Panc1 (cell line): ENCODE measurements around the gene BMX. TPM values are rescaled to one million over a fixed set of nuclear protein-coding genes. Genes with fewer than 3 reads are reported as not detected.

Experiments
- ATAC-seq: fragments of 200-7000 bp; cut with Tn5 transposase; 2 replicates; pipeline ENCODE4 v1.9.1; 2020; ENCODE audit warnings: mild to moderate bottlenecking, moderate library complexity
- BruUV-seq: library from RNA; stranded (reverse); fragments of 400-500 nt; replicated peaks from 2 replicates; lab custom pipeline; 2021; lab: Mats Ljungman, UMichigan
- CTCF ChIA-PET: fragments of 300-600 bp; sonication (Branson Sonifier 250); formaldehyde crosslinking; loops from one replicate; lab custom pipeline; 2022; ENCODE audit warnings: antibody characterized with exemption; lab: Charles Lee
- POLR2A ChIA-PET: fragments of 300-600 bp; sonication (Branson Sonifier 250); formaldehyde crosslinking; loops from one replicate; lab custom pipeline; 2022; ENCODE audit warnings: antibody characterized with exemption; lab: Charles Lee
- DNase-seq: peaks from one replicate; pipeline ENCODE4 v3.0.0-alpha.2; 2010; ENCODE audit warnings: low read depth, low spot score
- H3K27ac ChIP-seq: 2 replicates; pipeline ENCODE4 v1.5.1; 2011; ENCODE audit warnings: mild to moderate bottlenecking, low read length, inconsistent platforms
- H3K27me3 ChIP-seq: fragments of 200-500 bp; sonication (Bioruptor generic); 2 replicates; pipeline ENCODE4 v1.6.0; 2014; ENCODE audit warnings: low read length, inconsistent platforms; ENCODE audit not compliant: control insufficient read depth, insufficient read depth
- H3K36me3 ChIP-seq: fragments of 200-500 bp; sonication (Bioruptor generic); 2 replicates; pipeline ENCODE4 v1.5.1; 2014; ENCODE audit warnings: inconsistent platforms, mild to moderate bottlenecking, low read length, moderate library complexity; ENCODE audit not compliant: control insufficient read depth, insufficient read depth
- H3K4me1 ChIP-seq: 2 replicates; pipeline ENCODE4 v1.5.1; 2011; ENCODE audit warnings: inconsistent platforms, mild to moderate bottlenecking, low read length, moderate library complexity; ENCODE audit not compliant: control insufficient read depth, insufficient read depth
- H3K4me3 ChIP-seq, 2 experiments: 2 replicates each; pipeline ENCODE4 v1.5.1; 2011 to 2012; ENCODE audit warnings: low read depth in 2 of 2, low read length in 2 of 2, mild to moderate bottlenecking in 2 of 2, inconsistent platforms in 1 of 2, moderate library complexity in 1 of 2
- H3K9me3 ChIP-seq: fragments of 200-500 bp; sonication (Bioruptor generic); 2 replicates; pipeline ENCODE4 v1.5.1; 2014; ENCODE audit warnings: low read depth, mild to moderate bottlenecking, inconsistent platforms, low read length, moderate library complexity; ENCODE audit not compliant: control insufficient read depth, insufficient read depth
- POLR2AphosphoS5 ChIP-seq: IDR thresholded peaks from 2 replicates; pipeline ENCODE4 v1.6.1; 2012; ENCODE audit warnings: mild to moderate bottlenecking, low read depth, low read length, moderate library complexity
- SIN3A ChIP-seq: IDR thresholded peaks from 2 replicates; pipeline ENCODE4 v1.6.1; 2012; ENCODE audit warnings: low read depth, mild to moderate bottlenecking, low read length, moderate library complexity, borderline replicate concordance; ENCODE audit not compliant: insufficient read depth
- TCF7L2 ChIP-seq: IDR thresholded peaks from 2 replicates; pipeline ENCODE4 v1.6.1; 2011; ENCODE audit warnings: mild to moderate bottlenecking, low read depth, low read length, inconsistent platforms
- in situ Hi-C: cut with HindIII; loops from 2 replicates; pipeline ENCODE4 v1.10.0; 2016; ENCODE audit warnings: low sequenced_read_pairs, low pct_unique_long_range_greater_than_20kb
- intact Hi-C: fragments of 100-400 bp; cut with micrococcal nuclease; formaldehyde crosslinking; loops from one replicate; pipeline ENCODE4 v1.10.0; 2022; ENCODE audit not compliant: unreplicated experiment
- total RNA-seq: library from RNA; stranded (reverse); gene quantifications from one replicate; pipeline ENCODE4 v1.2.1, GENCODE V29; 2021; ENCODE audit not compliant: unreplicated experiment
- TF ChIP-seq, protein P1 (sequence below): fragments of 450-650 bp; IDR thresholded peaks from 2 replicates; pipeline ENCODE4 v1.5.1; 2017; ENCODE audit warnings: mild to moderate bottlenecking
- TF ChIP-seq, protein P2 (sequence below), 2 experiments: IDR thresholded peaks; 2 replicates each; pipeline ENCODE4 v1.6.1; 2011 to 2012; ENCODE audit warnings: low read depth in 2 of 2, control low read depth in 1 of 2, low read length in 1 of 2, mild to moderate bottlenecking in 1 of 2, moderate library complexity in 1 of 2; ENCODE audit not compliant: insufficient read depth in 1 of 2

Gene BMX
- total RNA-seq, 1 experiment from 2014 or later, result not detected

- Histone ChIP-seq H3K27ac (no peak overlapping the region), H3K4me3 (no peak overlapping the region), H3K27me3 (no peaks in the 10 kb centered on the region), H3K9me3 (no peaks in the 10 kb centered on the region), H3K4me1 (no peaks in the 10 kb centered on the region), H3K36me3 (no peaks in the 10 kb centered on the region)
- intact Hi-C loops (no loop called here), in situ Hi-C loops (no loop called here)
- ChIA-PET CTCF (no interaction called here), POLR2A (no interaction called here)
- no peak for TF ChIP-seq SIN3A
- TF ChIP-seq POLR2AphosphoS5, result no peak
- TF ChIP-seq, protein P1, sequence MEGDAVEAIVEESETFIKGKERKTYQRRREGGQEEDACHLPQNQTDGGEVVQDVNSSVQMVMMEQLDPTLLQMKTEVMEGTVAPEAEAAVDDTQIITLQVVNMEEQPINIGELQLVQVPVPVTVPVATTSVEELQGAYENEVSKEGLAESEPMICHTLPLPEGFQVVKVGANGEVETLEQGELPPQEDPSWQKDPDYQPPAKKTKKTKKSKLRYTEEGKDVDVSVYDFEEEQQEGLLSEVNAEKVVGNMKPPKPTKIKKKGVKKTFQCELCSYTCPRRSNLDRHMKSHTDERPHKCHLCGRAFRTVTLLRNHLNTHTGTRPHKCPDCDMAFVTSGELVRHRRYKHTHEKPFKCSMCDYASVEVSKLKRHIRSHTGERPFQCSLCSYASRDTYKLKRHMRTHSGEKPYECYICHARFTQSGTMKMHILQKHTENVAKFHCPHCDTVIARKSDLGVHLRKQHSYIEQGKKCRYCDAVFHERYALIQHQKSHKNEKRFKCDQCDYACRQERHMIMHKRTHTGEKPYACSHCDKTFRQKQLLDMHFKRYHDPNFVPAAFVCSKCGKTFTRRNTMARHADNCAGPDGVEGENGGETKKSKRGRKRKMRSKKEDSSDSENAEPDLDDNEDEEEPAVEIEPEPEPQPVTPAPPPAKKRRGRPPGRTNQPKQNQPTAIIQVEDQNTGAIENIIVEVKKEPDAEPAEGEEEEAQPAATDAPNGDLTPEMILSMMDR, result no peak
- TF ChIP-seq TCF7L2, result no peak
- TF ChIP-seq, protein P2, sequence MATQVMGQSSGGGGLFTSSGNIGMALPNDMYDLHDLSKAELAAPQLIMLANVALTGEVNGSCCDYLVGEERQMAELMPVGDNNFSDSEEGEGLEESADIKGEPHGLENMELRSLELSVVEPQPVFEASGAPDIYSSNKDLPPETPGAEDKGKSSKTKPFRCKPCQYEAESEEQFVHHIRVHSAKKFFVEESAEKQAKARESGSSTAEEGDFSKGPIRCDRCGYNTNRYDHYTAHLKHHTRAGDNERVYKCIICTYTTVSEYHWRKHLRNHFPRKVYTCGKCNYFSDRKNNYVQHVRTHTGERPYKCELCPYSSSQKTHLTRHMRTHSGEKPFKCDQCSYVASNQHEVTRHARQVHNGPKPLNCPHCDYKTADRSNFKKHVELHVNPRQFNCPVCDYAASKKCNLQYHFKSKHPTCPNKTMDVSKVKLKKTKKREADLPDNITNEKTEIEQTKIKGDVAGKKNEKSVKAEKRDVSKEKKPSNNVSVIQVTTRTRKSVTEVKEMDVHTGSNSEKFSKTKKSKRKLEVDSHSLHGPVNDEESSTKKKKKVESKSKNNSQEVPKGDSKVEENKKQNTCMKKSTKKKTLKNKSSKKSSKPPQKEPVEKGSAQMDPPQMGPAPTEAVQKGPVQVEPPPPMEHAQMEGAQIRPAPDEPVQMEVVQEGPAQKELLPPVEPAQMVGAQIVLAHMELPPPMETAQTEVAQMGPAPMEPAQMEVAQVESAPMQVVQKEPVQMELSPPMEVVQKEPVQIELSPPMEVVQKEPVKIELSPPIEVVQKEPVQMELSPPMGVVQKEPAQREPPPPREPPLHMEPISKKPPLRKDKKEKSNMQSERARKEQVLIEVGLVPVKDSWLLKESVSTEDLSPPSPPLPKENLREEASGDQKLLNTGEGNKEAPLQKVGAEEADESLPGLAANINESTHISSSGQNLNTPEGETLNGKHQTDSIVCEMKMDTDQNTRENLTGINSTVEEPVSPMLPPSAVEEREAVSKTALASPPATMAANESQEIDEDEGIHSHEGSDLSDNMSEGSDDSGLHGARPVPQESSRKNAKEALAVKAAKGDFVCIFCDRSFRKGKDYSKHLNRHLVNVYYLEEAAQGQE (IDR thresholded peaks at IDR 0.05; ENCODE audit: insufficient read depth in 1 of 2, low read depth in 2 of 2, low read length in 1 of 2), result no peak
- no TSS peak for BruUV-seq
- no peak for DNase-seq
- ATAC-seq, result no peak
Measured at GRCh38 chrX:15559227-15559626, 58.6 kb downstream of the BMX start.

DNA sequence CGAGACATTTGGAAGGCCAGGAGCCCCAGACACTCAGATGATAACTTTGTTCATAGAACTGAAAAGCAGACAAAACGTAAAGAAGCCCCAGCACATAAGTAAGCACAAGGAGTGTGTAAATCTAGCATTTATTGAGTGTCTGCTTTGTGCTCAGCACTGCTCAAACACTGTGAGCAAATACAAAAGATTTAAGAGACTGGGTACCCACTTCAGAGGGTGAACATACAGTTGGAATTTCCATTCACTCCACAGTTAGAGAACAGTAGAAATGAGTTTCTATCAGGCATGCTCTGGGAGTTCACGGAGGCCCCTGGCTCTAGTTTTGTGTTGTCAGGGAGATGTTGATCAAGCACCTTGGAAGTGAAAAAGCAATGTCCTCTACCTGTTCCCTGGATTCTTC lies 60.3 kb downstream of the BMX start:
- H3K9me3 ChIP-seq, result no peaks in the 10 kb centered on the region
- in situ Hi-C loops (no loop called here), intact Hi-C loops (loop anchor here (10.0 kb wide), 1 partner anchor 216 kb away; no protein-coding TSS in a partner anchor)
- H3K27me3 ChIP-seq, result no peaks in the 10 kb centered on the region
- H3K4me1 ChIP-seq, result no peaks in the 10 kb centered on the region
- BruUV-seq, result no TSS peak
- POLR2A ChIA-PET, result no interaction called here
- no peak for TF ChIP-seq SIN3A
- no peaks in the 10 kb centered on the region for H3K36me3 ChIP-seq
- DNase-seq (no peak), ATAC-seq (no peak)
- no peak overlapping the region for H3K27ac ChIP-seq
- no peak overlapping the region for H3K4me3 ChIP-seq
- CTCF ChIA-PET, result no interaction called here

GRCh38 chrX:15563056-15563455 lies 62.4 kb downstream of the BMX start:
- intact Hi-C loops (loop anchor here (10.0 kb wide), 1 partner anchor 218 kb away; no protein-coding TSS in a partner anchor), in situ Hi-C loops (no loop called here)
- H3K4me3 ChIP-seq, result no peak overlapping the region
- no peaks in the 10 kb centered on the region for H3K9me3 ChIP-seq
- no peaks in the 10 kb centered on the region for H3K36me3 ChIP-seq
- no peaks in the 10 kb centered on the region for H3K27me3 ChIP-seq
- H3K27ac ChIP-seq, result no peak overlapping the region
- POLR2A ChIA-PET, result no interaction called here
- TF ChIP-seq POLR2AphosphoS5 (no peak), TCF7L2 (no peak), SIN3A (no peak)
- TF ChIP-seq, protein P1, result no peak
- TF ChIP-seq, protein P2 (IDR thresholded peaks at IDR 0.05; ENCODE audit: insufficient read depth in 1 of 2, low read depth in 2 of 2, low read length in 1 of 2), result no peak
- no TSS peak for BruUV-seq
- CTCF ChIA-PET, result no interaction called here
- H3K4me1 ChIP-seq, result no peaks in the 10 kb centered on the region
- no peak for ATAC-seq
- DNase-seq, result no peak
